ENCODE measurements around the gene KIDINS220. TPM values are rescaled to one million over a fixed set of nuclear protein-coding genes. Genes with fewer than 3 reads are reported as not detected.
A peak's percentile ranks its signal among the peaks of the same experiment; 100 is the strongest.

Gene KIDINS220
- total and polyA plus RNA-seq, 9 of the 15 experiments (the other 6 are each of a cell fraction or from before 2014, with no cell fraction given), result 15.2 to 48.0 (median 34.4) TPM

- TF ChIP-seq ZNF76 (CRISPR knock-in tag; IDR thresholded peaks at IDR 0.05; ENCODE audit: borderline replicate concordance) (0 out of 2 replicates have a peak, but pooled peaks have one; percentile 47), L3MBTL2 (IDR thresholded peaks at IDR 0.05) (peak; percentile 44; the same call in 1 of the 2 replicates), ZNF316 (IDR thresholded peaks at IDR 0.05) (no peak), MXD1 (CRISPR knock-in tag; IDR thresholded peaks at IDR 0.05; ENCODE audit: borderline replicate concordance, poor library complexity, severe bottlenecking) (no peak), ZNF740 (CRISPR knock-in tag; IDR thresholded peaks at IDR 0.05) (no peak), ZNF740 (tag; IDR thresholded peaks at IDR 0.05) (no peak), DACH1 (IDR thresholded peaks at IDR 0.05; ENCODE audit: partially characterized antibody) (peak; percentile 57), ZBTB49 (CRISPR knock-in tag; IDR thresholded peaks at IDR 0.05; ENCODE audit: borderline replicate concordance) (no peak), ZFP1 (CRISPR knock-in tag; IDR thresholded peaks at IDR 0.05) (0 out of 2 replicates have a peak, but pooled peaks have one; percentile 48), GMEB1 (CRISPR knock-in tag; IDR thresholded peaks at IDR 0.05) (no peak), HNRNPL (IDR thresholded peaks at IDR 0.05; ENCODE audit: low read depth, low read length) (peak; percentile 80), POLR2H (tag; IDR thresholded peaks at IDR 0.05; ENCODE audit: low read depth) (peak; percentile 97), ZNF212 (CRISPR knock-in tag; IDR thresholded peaks at IDR 0.05) (no peak), E2F1 (CRISPR knock-in tag; IDR thresholded peaks at IDR 0.05) (peak; percentile 38; the same call in 1 of the 2 replicates), CREB3L1 (IDR thresholded peaks at IDR 0.05; ENCODE audit: borderline replicate concordance, low read depth) (no peak), ATF4 (CRISPR knock-in tag; IDR thresholded peaks at IDR 0.05) (peak; percentile 61; the same call in 1 of the 2 replicates)
Observed at GRCh38 chr2:8681786-8682692, 155.4 kb downstream of the KIDINS220 start, which contains the start of gene ID2 (continued).

Measured in K562 (cell line).